Measurements from ENCODE around the gene GLYATL2. TPM values are rescaled to one million over a fixed set of nuclear protein-coding genes. Genes with fewer than 3 reads are reported as not detected.

The GLYATL2 gene
- total RNA-seq, 1 donor from 2014 or later = 0.27 TPM

GRCh38 chr11:58801974-58802545 is 42.4 kb downstream of the GLYATL2 start:
- DNase-seq (ENCODE audit: low spot score) = no peak

GRCh38 chr11:58801302-58801701 is 43.2 kb downstream of the GLYATL2 start:
- intact Hi-C loops (cut with DNase I) = no loop called here
- DNase-seq (ENCODE audit: low spot score) = no peak

More at GRCh38 chr11:58801974-58802545, 42.4 kb downstream of the GLYATL2 start:
- intact Hi-C loops (cut with DNase I) = no loop called here

DNA sequence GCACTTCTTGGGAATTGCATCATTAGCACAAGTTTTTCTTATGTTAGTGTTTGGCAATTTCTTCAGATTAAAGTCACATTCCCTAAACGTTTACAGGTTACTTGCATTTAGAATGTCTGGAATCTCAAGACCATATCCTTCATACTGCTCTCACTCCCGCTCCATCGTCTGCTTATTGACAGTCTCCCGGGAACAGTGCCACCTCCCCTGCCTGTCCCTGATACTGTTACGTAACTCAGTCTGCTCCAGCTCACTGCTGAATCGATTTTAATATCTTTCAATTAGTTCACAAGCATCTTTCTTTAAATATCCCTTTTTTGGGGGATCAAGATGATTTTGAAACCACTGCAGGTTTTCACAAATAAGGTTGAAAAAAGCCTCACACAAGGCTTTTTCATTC is 48.2 kb downstream of the GLYATL2 start:
- DNase-seq (ENCODE audit: low spot score) = no peak
- intact Hi-C loops (cut with DNase I) = no loop called here

DNA sequence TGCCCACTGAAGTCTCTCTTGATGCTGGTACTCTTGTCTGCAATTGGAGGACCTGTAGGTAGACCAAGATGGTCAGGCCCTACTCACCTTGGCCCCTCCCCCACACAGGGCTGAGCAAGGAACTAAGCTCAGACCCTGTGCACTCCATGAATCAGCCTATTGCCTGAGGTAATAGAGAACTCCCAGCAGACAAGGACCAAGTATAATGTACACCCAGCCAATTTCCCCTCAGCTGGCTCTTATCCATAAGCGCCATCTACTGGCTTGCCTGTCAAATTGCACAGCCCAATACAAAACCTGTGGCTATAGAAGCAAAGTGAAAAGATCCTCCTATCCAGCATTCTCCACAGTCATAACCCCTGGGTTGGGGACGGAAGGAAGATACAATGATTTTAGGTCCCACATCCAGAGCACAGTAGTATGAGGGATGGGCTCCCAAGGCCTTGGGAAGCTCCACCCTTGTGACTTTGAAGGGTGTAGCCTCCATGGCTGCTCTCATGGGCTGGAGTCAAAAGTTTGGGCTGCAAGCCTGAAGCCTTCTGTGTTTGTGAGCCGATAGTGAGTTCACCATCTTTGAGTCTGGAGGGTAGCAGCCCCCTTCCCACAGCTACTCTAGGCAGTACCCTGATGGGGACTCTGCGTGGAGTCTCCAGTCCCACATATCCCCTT is 56.0 kb downstream of the GLYATL2 start:
- no peak for DNase-seq (ENCODE audit: low spot score)
- intact Hi-C loops (cut with DNase I) = no loop called here

DNA sequence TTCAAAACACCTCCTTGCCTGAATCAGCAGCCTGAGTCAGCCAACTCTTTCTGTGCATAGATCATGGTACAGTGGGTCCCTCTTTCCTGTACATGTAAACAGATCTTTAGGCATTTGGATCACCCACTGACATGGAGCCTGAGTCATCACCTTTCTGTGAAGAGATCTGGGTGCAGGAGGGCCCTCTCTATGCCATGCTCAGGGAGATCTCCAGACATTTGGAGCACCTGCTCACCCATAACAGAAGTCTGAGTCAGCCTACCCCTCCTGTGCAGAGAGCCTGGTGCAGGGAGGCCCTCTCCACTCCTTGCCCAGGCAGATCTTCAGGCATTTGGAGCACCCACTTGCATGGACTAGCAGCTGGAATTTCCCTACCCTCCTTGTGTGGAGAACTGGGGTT is 56.6 kb downstream of the GLYATL2 start:
- DNase-seq (ENCODE audit: low spot score) = no peak
- intact Hi-C loops (cut with DNase I) = no loop called here

DNA sequence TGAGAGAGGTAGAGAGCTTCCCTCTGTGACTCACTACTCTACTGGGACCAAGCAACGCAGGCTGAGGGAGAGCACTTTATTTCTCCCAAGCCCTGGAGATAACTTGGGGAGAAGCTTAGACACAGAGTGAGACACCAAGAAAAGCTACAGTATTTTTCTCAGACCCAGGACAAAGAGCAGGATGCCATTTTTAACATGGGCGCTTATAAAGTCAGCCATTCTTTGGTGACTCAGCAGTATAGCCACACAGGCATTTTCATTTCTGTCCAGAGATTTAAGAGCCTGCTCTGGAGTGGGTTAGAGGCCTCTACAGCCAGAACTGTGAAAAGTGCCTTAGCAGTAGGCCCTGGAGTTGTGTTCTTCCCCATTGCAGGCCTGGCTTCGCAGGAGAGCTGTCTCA is 57.8 kb downstream of the GLYATL2 start:
- intact Hi-C loops (cut with DNase I) = no loop called here
- no peak for DNase-seq (ENCODE audit: low spot score)

DNA sequence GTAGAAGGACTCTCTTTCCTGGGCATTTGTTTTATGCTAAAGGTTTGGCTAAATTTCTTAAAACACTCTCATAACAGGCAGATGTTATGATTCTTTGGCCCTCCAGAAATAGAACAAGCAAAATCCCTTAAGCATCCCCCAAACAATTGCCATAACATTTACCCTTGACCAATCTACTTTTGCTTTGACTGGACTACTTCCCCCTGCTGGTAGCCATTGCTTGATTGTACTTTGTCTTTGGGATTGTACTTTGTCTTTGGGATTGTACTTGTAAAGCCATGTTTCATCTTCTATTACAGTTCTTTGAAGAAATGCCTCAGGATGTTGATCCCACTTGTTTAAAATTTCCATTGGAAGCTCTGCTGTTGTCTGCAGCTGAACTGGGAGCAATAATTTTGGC is 59.5 kb downstream of the GLYATL2 start:
- intact Hi-C loops (cut with DNase I) = no loop called here

More for the DNA sequence above, 59.5 kb downstream of the GLYATL2 start:
- no peak for DNase-seq (ENCODE audit: low spot score)

Other genes starting within 250 kb of the GLYATL2 start
- 1.3 TPM for gene CNTF, start 222.0 kb downstream of the GLYATL2 start, total RNA-seq
- 0.22 TPM for gene GLYAT, start 112.8 kb downstream of the GLYATL2 start, total RNA-seq
- gene GLYATL1, start 94.8 kb upstream of the GLYATL2 start, total RNA-seq = not detected
- gene GLYATL1B, start 241.6 kb upstream of the GLYATL2 start, total RNA-seq = not detected